Activated naive CD8-positive, alpha-beta T cell treated with anti-CD3 and anti-CD28 coated beads, Interleukin-2, amount 50 U/mL, for 16 hours (primary cell): Measurements from ENCODE around the gene LCAT.
"Not testable (repeated sequence)": the region's sequence is repeated elsewhere in the genome, so short reads cannot be mapped to it uniquely, and the experiment has no call there.

Experiments used
- DNase-seq: peaks from one replicate; pipeline ENCODE4 v3.0.0-alpha.2; 2020; ENCODE audit warnings: low read depth, low spot score

Gene LCAT

DNA sequence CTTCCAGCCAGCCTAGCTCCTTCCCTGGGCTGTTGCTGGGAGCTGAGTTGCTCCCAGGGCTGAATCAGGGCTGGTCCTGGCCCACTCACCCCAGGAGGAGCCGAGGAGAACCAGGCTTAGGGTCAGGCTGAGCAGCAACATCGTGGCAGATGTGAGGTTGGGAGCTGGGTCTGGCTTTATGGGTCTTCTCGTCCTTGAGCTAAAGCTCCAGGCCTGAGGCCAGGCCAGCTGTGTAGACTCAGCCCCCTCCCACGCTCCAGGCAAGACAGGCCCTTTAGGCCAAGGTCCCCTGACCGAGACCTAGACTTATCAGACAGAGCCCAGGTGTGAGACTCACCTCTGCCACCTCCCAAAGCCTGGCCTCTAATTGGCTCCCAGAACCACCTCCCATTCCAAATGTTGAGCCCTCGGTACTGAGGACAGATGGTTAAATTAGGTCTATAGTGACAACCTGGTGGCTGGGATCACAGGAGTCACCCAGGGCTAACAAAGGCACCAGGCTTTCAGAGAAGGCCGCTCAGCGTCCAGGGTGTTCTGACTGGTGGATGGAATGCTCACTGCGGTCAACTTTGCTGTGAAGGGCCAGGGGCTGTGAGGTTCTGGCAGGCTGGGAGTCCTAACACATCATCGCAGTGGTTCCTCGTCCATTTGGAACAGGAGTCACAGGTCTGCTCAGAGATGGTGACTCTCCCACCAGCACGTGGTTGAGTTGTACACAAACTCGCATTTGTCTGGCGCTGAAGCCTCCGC lies 12.0 kb downstream of the LCAT start, which contains the start of gene CTRL:
Gene CTRL, minus strand, starts transcription at position 151 of the 750 bp plus-strand sequence. Its CDS starts 10 bp downstream, at position 141.
- DNase-seq = no peak

DNA sequence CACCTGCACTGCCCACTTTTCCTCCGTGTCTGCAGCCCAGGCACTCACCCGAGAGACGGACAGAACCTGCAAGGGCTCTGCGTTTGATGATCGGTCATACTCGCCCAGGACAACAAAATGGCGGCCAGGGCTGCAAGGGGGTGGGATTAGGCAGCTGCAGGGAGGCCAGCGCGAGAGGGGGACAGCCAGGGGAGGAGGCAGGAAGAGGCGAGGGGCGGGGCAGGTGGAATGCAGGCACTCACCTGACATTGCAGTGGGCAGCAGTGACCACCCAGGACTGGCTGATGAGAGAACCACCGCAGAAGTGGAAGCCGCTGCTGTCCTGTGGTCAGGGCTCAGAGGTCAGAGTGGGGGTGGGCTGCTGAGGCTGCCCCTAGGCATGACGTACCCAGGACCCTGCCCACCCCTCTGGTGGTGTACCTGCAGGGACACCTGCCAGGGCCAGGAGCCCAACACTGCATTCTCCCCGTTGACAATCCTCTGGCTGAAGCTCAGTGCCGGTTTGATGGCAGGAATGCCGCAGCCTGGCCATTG lies 13.2 kb downstream of the LCAT start:
- no peak for DNase-seq

DNA sequence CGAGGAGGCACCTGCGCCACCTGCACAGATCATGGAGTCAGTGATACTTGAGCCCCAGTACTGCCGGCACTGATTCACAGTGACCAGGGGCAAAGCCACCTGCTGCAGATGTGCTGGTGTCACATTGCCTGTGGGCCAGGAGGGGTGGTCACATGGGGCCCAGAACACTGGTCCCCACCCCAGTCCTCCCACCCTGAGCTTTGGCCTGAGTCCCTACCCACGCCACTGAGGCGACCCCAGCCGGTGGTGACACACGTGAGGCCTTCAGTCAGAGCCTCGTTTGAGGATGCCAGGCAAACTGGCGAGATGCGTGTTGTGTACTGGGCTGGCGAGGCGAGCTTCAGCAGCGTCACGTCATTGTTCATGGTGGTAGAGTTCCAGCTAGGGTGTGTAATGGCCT lies 13.7 kb downstream of the LCAT start:
- no peak for DNase-seq

GRCh38 chr16:67928561-67929364 lies 15.2 kb downstream of the LCAT start:
- peak; percentile 60 for DNase-seq

GRCh38 chr16:67928147-67928546 lies 15.8 kb downstream of the LCAT start:
- DNase-seq = no peak

- no peak for DNase-seq
Observed at GRCh38 chr16:67927131-67927941, 16.6 kb downstream of the LCAT start.

GRCh38 chr16:67926181-67926750 lies 17.7 kb downstream of the LCAT start:
- DNase-seq = no peak

- no peak for DNase-seq
Observed at GRCh38 chr16:67924140-67924906, 19.6 kb downstream of the LCAT start.

- no peak for DNase-seq
Observed at GRCh38 chr16:67923414-67924116, 20.4 kb downstream of the LCAT start.

GRCh38 chr16:67922740-67923139 lies 21.2 kb downstream of the LCAT start:
- no peak for DNase-seq

DNA sequence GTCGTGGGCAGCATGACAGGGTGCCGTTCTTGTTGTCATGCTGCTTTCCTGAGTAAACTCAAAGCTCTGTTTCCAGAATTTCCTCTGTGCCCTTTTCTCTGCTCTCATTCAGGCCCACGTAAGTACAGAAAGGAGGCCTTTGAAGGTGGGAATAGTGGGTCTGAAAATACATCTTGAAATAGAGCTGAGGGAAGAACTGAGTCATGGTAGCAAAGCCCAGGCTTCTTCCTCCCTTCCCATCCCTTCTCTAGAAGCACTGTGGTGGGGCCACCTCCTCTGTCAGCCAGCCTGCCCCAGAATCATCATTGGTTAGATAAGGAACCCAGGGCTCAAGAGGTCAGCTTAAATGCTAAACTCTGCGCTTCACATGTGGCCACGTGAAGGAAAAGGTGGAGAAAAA lies 21.7 kb downstream of the LCAT start:
- DNase-seq = no peak

- DNase-seq = no peak
Observed at GRCh38 chr16:67919622-67920221, 24.2 kb downstream of the LCAT start.

DNA sequence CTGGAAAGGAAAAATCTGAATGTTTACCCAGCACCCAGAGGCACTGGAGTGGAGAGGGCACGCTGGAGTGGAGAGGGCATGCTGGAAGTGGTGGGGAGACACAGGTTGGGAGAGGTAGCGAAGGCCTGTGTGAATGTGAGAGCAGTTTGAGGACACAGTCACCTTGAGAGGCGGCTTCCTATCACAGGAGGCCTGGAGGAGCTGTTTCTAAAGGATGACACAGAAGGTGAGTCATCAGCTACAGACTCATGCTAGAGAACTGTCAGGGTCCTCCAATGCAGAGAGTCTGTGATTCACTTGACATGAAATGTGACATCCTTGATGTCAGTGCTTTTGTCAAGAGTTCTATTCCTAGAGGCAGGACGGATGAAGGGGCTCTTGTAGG lies 26.1 kb downstream of the LCAT start:
- DNase-seq = no peak

DNA sequence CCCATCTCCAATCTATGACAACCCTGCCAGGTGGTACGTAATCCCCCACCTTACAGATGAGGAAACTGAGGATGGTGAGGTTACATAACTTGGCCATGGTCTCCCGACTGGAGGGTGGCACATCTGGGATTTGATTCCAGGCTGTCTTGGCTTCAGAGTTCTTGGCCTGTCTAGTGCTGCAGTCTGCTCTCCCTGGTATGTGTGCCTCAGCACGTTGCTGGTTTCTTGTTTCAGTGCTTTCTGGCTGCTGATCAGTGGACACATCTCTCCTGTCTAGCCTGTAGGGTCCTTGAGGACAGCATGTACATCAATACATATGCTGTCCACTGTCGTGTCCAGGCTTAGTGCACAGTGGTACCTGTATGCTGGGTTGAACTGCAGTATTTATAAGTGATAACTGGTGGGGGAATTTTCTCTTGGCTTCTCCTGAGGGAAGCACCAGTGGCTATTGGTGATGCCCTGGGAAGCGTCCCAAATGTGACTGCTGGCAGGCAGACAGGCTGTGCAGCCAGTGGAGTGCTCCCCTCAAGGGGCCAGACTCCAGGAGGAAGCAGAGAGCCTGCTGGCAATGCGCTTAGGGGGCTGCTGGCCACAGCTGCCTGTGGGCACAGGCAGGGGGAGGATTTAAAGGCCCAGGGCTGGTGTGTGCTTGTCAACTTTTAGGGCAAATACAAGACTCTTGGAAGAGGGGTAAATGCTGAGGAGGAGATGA lies 26.6 kb downstream of the LCAT start:
- DNase-seq = no peak

DNA sequence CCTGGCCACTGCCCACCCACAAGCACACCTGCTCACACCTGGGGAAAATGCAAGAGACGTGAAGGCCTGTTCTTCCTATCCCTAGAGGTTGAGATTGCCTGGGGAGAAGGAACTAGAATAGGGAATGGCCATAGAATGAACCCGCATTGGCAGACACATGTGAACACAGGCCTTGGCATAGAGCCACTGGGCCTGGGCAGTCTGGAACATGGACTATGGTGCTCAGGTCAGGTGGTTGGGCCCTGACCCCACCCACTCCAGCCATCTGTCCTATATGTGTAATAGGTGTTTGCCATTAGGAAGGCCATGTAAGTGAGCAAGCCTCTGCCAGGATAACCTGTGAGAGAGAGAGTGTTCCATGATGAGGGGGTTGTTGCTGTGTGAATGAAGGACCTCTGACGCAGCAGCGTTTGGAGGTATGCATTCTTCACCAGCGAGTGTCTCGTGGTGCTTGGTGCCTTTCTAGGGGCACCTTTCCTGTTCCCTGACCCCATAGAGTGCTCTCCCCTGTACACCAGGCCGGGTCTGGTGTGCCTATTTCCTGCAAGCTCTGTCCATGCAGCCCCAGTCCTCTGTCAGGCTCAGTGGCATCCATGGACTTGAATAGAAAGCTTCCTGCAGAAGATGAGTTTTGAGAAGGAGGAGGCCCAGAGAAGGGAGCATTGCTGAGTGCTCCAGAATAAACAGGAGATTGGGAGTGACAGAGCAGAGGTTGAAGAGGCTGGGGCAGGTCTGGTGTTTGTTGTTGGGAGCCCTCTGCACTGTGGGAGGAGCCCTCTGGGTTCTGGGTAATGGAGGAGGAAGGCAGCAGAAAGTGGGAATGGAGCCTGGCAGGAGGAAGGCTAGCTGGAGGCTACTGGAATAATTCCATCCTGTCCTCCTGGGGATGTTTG lies 27.8 kb downstream of the LCAT start:
- DNase-seq = no peak

DNA sequence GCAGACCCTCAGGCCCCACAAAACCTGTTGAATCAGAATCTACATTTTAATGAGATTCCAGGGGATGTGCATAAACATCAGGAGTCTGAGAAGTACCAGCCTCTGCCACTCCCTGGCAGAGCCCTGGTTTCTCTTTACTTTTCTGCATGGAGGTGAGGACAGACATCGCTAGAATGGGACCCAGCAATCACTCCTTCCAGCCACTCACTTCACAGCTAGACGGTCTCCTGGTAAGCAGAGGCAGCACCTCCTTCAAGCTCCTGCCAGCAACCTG lies 28.5 kb downstream of the LCAT start:
- DNase-seq = not testable (repeated sequence)

- DNase-seq = no peak
Observed at GRCh38 chr16:67914758-67915495, 29.0 kb downstream of the LCAT start.

GRCh38 chr16:67910158-67910557 lies 33.8 kb downstream of the LCAT start:
- no peak for DNase-seq
